HG02970 (cell line): Measurements from ENCODE around the gene TRAF3.
"Not testable (repeated sequence)": the region's sequence is repeated elsewhere in the genome, so short reads cannot be mapped to it uniquely, and the experiment has no call there.

ENCODE experiments used
- ATAC-seq: cut with Tn5 transposase; IDR thresholded peaks from one replicate; pipeline ENCODE4 v1.9.1; 2021; ENCODE audit warnings: mild to moderate bottlenecking, moderate library complexity, moderate number of reproducible peaks; ENCODE audit not compliant: unreplicated experiment, low FRiP score

Gene TRAF3

DNA sequence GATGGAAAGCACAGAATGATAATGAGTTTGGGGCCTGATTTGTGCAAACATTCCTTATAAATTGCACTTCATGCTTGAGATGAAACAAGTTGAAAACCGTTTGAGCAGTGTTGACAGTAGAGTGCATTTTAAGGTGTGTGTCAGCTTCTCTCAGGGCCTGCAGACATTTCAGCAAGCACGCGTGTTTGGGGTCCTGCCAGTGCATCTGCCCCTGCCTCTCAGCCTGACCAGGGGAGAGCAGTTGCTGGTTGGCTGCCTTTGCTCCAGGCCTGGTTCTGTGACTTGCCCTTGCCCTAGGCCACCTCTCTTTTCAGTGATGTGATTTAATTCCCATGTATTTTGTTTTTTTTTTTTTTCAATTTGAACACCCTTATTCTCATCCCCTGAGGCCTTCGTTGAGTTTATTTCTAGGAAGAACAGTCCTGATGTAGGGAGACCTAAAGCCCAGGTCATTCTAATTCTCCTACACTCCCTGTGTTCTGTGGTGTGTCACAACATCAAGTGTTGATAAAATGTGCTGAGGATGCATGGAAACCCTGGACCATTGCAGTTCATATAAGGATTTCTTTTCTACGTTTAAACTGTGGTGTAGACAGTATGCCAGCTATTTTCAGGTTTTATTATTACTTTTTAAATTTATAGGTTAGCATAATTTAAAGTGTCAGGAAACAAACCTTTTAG lies 105.1 kb downstream of the TRAF3 start:
- ATAC-seq = no peak

DNA sequence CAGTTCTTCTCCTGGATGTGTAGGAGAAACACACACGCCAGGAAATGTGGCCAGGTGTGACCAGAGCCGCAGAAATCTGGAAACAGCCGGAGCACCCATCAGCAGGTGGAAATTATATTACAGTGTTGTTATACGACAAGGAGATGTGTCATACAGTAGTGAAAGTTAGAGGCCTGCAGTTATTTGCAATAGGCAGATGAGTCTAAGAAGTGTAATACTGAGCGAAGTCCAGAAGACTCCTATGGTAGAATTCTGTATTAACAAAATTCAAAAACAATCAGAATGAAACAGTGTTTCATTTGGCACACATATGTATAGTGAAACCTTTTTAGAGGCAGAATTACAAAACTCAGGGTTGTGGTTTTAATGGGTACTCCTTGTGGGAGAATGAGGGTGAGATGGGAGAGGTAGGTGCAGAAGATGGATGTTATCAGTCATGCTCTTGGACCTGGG lies 105.9 kb downstream of the TRAF3 start:
- no peak for ATAC-seq

- ATAC-seq = no peak
These were observed 106.3 kb downstream of the TRAF3 start for GRCh38 chr14:102883554-102883953.

- no peak for ATAC-seq
These were observed 108.6 kb downstream of the TRAF3 start for GRCh38 chr14:102885737-102886447.

DNA sequence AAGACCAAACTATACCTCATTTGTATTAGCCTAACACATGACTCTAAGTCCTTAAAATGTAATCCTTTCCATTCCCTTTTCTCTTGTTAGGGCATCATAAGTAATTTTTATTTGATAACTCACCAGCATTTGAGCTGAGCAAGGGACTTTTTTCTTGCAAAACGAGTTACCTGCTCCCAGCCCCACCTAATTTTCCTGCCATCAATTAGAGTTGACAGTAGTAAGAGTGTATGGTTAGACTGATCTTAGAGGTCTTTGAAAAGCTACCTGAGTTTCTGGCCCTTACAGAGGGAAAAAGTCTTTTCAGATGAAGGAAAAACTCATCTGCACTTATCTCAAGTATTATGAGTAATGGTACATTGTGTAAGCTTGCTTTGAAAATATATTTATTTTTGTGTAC lies 111.5 kb downstream of the TRAF3 start:
- ATAC-seq = no peak

DNA sequence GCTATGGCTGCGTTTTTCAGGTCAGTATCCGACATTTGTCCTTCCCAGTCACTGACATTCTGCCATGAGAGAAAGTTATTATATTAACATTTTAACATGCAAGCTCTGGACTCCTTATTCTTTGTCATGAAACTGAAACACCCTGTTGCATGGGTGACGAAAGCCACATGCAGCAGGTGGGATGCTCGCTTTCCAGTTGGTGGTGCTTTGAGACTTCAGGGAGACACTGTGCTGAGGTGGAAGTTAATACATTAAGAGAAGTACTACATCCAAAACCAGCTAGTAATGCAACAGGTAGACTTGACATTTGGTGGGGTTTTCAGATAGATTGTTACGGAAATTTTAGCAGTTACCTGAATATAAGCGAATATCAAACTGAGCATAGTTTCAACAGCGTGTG lies 112.4 kb downstream of the TRAF3 start:
- ATAC-seq = no peak

- ATAC-seq = no peak
These were observed 113.9 kb downstream of the TRAF3 start for GRCh38 chr14:102891111-102891510.

- no peak for ATAC-seq
These were observed 114.3 kb downstream of the TRAF3 start for GRCh38 chr14:102891556-102891955.

DNA sequence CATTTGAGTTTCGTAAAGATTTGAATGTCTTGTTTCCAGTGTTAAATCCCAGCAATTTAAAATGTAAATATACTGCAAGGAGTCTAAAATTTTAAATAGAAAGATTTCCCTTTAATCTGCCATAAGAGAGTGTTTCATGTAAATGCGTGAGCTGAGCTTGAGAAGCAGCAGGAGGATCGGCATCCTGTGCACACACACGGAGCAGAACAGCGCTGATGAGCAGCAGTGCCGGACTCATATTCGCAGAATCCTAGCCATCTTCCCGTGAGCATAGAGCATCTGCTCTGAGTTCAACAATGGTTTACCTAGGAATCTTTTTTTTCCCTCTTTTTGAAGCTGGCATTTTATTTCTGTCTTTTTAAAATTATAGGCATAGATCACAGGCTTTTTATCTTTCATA lies 115.4 kb downstream of the TRAF3 start:
- ATAC-seq = no peak

- ATAC-seq = no peak
These were observed 116.2 kb downstream of the TRAF3 start for GRCh38 chr14:102893452-102893851.

GRCh38 chr14:102896735-102897134 lies 119.5 kb downstream of the TRAF3 start:
- not testable (repeated sequence) for ATAC-seq

- no peak for ATAC-seq
These were observed 120.2 kb downstream of the TRAF3 start for GRCh38 chr14:102897299-102898027.

DNA sequence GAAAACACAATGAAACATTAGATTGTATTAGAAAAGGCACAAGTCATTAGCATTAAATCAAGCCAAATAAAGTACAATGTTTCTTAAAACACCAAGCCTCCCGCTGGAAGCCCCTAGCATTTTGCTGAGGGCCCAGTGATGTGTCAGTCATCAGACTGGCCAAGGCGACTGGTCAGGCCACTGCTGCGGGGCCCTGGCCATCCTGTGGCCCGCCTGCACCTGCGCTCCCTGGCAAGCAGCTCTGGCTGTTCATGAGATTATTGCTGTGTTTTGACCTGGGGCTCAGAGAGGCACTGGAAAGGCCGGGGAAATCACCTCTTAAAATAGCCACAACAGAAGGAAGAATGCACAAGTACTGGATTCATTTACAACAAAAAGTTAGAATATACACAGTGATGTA lies 121.0 kb downstream of the TRAF3 start:
- no peak for ATAC-seq

DNA sequence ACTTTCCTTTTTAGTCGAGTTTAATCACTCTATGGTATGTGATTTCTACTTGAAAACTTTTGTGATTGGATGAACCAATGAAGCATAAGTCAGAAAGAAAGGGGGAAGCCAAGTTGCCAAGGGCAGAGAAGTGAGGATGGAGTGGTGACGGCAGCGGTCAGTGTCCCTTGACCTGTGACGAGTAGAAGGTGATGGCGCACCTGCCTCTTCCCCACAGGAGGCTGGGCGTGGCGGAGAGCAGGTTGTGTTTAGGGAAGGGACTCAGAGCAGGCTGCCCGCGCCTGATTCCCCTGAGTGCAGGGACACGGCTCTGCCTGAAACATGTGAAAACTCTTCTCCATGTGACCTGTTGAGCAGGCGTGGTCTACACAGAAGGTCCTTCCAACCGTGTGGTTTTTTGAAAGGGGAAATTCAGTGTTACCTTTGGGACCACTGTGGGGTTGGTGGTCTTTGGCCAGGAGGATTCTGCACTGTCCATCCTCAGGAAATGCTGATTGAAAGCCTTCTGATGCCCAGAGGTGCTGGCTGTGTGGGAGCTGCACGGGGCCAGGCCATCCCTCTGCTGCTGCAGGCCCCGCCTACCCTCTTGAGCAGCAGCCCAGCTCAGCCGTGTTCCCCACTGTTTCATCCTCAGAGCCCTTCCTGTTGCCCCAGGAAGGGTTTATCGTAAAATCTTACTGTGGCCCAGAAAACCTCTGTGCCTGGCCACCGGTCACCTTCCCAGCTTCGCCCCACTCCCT lies 121.7 kb downstream of the TRAF3 start:
- ATAC-seq = no peak

DNA sequence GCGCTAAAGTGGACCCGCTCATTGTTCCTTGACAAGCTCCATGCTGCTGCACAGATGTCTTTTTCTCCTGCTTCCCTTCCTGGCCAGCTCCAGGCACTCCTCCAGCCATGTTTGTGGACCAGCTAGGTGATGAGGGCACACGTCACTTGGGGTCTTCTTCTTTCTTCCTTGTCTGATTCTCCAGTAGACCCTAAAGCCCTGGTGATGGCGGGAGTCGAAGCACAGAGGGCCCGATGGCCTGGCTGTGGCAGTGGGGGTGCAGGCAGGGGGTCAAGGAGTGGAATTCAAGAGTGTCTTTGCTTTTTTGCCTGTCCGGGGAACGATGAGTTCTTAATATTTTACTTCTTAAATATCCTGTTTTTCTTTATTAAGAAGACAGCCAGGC lies 122.3 kb downstream of the TRAF3 start:
- ATAC-seq = no peak

DNA sequence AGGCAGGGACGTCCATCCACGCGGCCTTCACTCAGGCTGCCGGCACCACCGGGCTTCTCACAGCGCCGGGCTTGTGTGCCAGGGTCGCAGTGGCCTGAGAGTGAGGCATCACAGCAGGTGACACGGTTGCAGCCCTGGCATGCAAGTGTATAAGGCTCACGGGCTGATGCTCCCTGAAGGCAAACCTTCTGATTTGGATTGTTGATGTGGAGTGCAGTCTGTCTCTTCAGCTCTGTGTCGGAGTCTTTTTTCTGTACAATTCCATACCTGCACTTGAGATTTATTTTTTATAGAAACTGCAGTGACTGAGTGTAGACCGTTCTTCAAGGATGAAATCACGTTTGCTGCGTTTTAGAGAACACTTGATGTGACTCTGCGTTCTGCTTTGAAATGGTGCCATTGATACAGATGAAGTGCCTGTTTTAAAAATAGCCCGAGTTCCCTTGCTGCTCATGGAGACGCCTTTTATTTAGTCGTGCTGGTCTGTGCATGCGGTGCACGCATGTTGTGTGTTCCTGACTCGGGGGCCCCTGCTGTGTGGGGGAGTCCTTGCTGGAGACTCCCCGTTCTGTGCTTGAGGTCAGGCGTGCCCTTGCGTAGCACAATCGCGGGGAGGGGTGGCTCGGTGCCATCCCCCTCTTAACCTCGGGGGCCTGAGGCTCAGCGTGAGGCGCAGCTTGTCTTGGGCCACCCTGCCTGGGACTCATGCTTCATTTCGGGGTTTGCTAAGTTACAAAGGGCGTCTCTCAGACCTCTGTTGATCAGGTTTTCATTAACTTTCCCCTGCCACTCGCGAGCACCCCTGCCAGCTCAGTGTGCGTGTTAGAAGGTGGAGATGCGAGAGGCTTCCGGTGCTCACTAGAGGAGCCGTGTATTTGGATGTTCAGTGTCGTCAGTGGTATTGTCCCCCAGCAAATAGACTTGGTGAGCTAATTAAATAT lies 123.7 kb downstream of the TRAF3 start:
- ATAC-seq = peak; percentile 53

DNA sequence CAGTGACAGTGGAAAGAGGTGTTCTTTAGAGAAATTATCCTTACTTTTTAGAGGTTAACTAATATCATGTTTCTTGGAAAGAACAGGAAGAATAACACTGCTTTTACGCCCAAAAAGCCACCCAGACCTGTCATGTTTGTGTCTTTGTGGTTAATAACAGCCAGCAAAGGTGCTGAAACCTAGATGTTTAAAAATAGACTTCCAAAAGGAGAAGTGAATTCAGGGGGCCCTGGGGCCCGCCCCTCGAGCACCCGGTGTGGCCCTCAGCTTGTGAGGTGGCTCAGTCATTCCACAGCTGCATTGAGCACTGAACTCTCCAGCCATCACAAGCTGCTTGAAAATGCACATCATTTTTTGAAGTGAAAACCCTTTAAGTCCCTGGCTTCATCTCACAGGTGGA lies 124.4 kb downstream of the TRAF3 start:
- ATAC-seq = peak; percentile 72

- ATAC-seq = peak; percentile 8
These were observed 124.8 kb downstream of the TRAF3 start for GRCh38 chr14:102902086-102902485.

- ATAC-seq = no peak
These were observed 125.4 kb downstream of the TRAF3 start for GRCh38 chr14:102902523-102903247.
